Esophagus (tissue), 2 donors: ENCODE results near the gene ZBBX. TPM values are rescaled to one million over a fixed set of nuclear protein-coding genes. Genes with fewer than 3 reads are reported as not detected.
"Not testable (repeated sequence)": the region's sequence is repeated elsewhere in the genome, so short reads cannot be mapped to it uniquely, and the experiment has no call there.

Experiments
- H3K27ac ChIP-seq, 2 donors: one replicate each; pipeline ENCODE4 v1.5.1; 2013; ENCODE audit warnings: low read depth in 2 of 2, mild to moderate bottlenecking in 2 of 2, inconsistent platforms in 1 of 2, low read length in 1 of 2, moderate library complexity in 1 of 2
- H3K27me3 ChIP-seq, 2 donors: one replicate each; pipeline ENCODE4 v1.6.1; 2013; ENCODE audit warnings: low read length in 2 of 2, control low read depth in 1 of 2, mild to moderate bottlenecking in 1 of 2; ENCODE audit not compliant: insufficient read depth in 2 of 2, control insufficient read depth in 1 of 2
- H3K36me3 ChIP-seq, 2 donors: one replicate each; pipeline ENCODE4 v1.6.1; 2013; ENCODE audit warnings: low read length in 1 of 2; ENCODE audit not compliant: control insufficient read depth in 2 of 2, insufficient read depth in 2 of 2
- H3K4me1 ChIP-seq, 2 donors: one replicate each; pipeline ENCODE4 v1.6.1; 2013; ENCODE audit warnings: low read length in 1 of 2; ENCODE audit not compliant: control insufficient read depth in 2 of 2, insufficient read depth in 2 of 2
- H3K4me3 ChIP-seq, 2 donors: one replicate each; pipeline ENCODE4 v1.5.1; 2013; ENCODE audit warnings: low read length in 2 of 2, mild to moderate bottlenecking in 2 of 2, low read depth in 1 of 2, moderate library complexity in 1 of 2
- H3K9me3 ChIP-seq, 2 donors: one replicate each; pipeline ENCODE4 v1.6.1; 2013; ENCODE audit warnings: mild to moderate bottlenecking in 2 of 2, low read depth in 1 of 2, low read length in 1 of 2, moderate library complexity in 1 of 2; ENCODE audit not compliant: control insufficient read depth in 2 of 2, insufficient read depth in 1 of 2
- WGBS, 2 donors: extraction: QIAGEN DNeasy Blood & Tissue Kit; methylation state at CpG; one replicate each; pipeline ENCODE4 v1.1.7; 2013; 5-methylcytosine and 5-hydroxymethylcytosine counted together
- polyA plus RNA-seq, 2 donors: library from polyadenylated mRNA; stranded (reverse); fragments of 200-250 nt; gene quantifications; one replicate each; pipeline ENCODE4 v1.2.3, GENCODE V29; 2013
- donor health status: healthy with polysubstance abuse.
- donor health status: Bipolar disorder and iron deficiency.

Gene ZBBX
- polyA plus RNA-seq = not detected

GRCh38 chr3:167380004-167380689 lies at the start of gene ZBBX:
Gene ZBBX, minus strand, starts transcription at chr3:167380297. Its CDS starts 7,396 bp downstream, at chr3:167372901.
- no peaks in the 10 kb centered on the region for H3K9me3 ChIP-seq
- peak within 1 kb of the TSS; percentile 40 to 44 for H3K4me3 ChIP-seq
- no peaks in the 10 kb centered on the region for H3K36me3 ChIP-seq
- no peak within 1 kb of the TSS for H3K27ac ChIP-seq
- H3K27me3 ChIP-seq = no peaks in the 10 kb centered on the region
- H3K4me1 ChIP-seq = peaks cover 2 to 5% of the 10 kb centered on the region in 2 donors
- 2% methylated on average over 28 of the region's 28 CpGs for WGBS, 2 donors

GRCh38 chr3:167426962-167427361 lies 46.9 kb upstream of the ZBBX start:
- H3K27ac ChIP-seq, H3K36me3 ChIP-seq, H3K4me3 ChIP-seq, H3K4me1 ChIP-seq, H3K27me3 ChIP-seq, H3K9me3 ChIP-seq: not testable (repeated sequence)
- 89 to 90% methylated on average over 3 of the region's 3 CpGs for WGBS, 2 donors

DNA sequence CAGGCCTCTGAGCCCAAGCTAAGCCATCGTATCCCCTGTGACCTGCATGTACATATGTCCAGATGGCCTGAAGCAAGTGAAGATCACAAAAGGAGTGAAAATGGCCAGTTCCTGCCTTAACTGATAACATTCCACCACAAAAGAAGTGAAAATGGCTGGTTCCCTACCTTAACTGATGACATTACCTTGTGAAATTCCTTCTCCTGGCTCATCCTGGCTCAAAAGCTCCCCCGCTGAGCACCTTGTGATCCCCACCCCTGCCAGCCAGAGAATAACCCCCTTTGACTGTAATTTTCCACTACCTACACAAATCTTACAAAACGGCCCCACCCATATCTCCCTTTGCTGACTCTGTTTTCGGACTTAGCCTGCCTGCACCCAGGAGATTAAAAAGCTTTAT lies 42.3 kb upstream of the ZBBX start:
- H3K27ac ChIP-seq, H3K9me3 ChIP-seq, H3K36me3 ChIP-seq, H3K27me3 ChIP-seq, H3K4me3 ChIP-seq, H3K4me1 ChIP-seq: not testable (repeated sequence)
- WGBS, 2 donors = 85% methylated on average over 4 of the region's 4 CpGs

- no peak overlapping the region for H3K4me3 ChIP-seq
- no peaks in the 10 kb centered on the region for H3K36me3 ChIP-seq
- no peak overlapping the region for H3K27ac ChIP-seq
- WGBS, 2 donors = 63 to 81% methylated on average over 1 of the region's 1 CpG
- no peaks in the 10 kb centered on the region for H3K4me1 ChIP-seq
- no peaks in the 10 kb centered on the region for H3K9me3 ChIP-seq
- H3K27me3 ChIP-seq = no peaks in the 10 kb centered on the region
Measured at GRCh38 chr3:167409611-167410010, 29.5 kb upstream of the ZBBX start.

DNA sequence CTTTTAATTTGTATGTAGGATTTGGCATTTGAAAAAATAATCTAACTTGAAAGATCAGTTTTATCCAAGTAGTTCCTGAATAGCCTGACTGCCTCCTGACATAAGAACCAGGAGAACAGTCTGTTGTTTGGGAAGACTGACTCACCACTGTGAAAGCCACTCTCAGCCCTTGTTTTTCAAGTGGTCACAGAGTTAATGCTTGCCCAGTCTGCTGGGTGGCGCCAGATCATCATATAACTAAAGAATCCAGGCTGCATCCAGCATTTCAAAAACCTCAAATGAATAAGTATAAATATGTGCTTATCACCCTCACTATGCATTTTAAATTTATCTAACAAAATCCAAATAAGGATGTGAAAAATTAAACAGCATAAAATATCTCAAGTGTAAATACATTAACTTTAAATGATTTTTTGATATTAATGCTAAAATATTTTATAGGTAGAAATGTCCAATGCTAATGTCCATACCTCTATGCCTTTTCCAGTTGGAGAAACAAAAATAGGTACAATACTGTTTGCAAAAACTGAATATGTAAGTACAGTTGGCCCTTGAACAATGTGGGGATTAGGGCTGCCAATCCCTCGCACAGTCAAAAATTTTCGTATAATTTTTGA lies 26.9 kb upstream of the ZBBX start:
- H3K27me3 ChIP-seq = no peaks in the 10 kb centered on the region
- WGBS, 2 donors = 53 to 64% methylated on average over 3 of the region's 3 CpGs
- no peaks in the 10 kb centered on the region for H3K4me1 ChIP-seq
- no peak overlapping the region for H3K4me3 ChIP-seq
- no peak overlapping the region for H3K27ac ChIP-seq
- no peaks in the 10 kb centered on the region for H3K36me3 ChIP-seq
- H3K9me3 ChIP-seq = no peaks in the 10 kb centered on the region

- 30 to 40% methylated on average over 1 of the region's 1 CpG for WGBS, 2 donors
- Histone ChIP-seq H3K27me3 (no peaks in the 10 kb centered on the region), H3K4me1 (no peaks in the 10 kb centered on the region), H3K36me3 (no peaks in the 10 kb centered on the region), H3K27ac (no peak overlapping the region), H3K9me3 (no peaks in the 10 kb centered on the region), H3K4me3 (no peak overlapping the region)
Measured at GRCh38 chr3:167397826-167398225, 17.7 kb upstream of the ZBBX start.

- WGBS, 2 donors = 83 to 85% methylated on average over 2 of the region's 2 CpGs
- no peaks in the 10 kb centered on the region for H3K4me1 ChIP-seq
- no peaks in the 10 kb centered on the region for H3K9me3 ChIP-seq
- no peak overlapping the region for H3K4me3 ChIP-seq
- H3K36me3 ChIP-seq = no peaks in the 10 kb centered on the region
- H3K27ac ChIP-seq = no peak overlapping the region
- H3K27me3 ChIP-seq = no peaks in the 10 kb centered on the region
Measured at GRCh38 chr3:167396075-167396474, 16.0 kb upstream of the ZBBX start.

DNA sequence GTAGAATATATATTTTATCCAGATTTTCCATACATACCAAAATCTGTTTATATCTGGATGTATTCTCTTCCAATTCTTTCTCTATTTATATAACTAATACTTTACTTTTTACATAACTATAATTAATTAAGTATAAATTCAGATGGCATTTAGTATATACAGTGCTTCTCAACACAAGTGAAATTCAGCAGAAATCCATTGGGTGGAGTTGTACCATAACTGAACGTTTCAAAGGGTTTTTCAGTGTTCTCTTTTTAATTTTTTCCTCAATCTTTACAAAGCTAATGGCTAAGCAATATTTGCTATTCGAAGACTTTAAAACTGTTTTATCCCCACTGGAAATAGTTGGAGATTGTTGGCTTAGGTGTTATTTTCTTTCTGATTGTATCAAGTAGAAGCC lies 13.9 kb upstream of the ZBBX start:
- no peaks in the 10 kb centered on the region for H3K4me1 ChIP-seq
- no peaks in the 10 kb centered on the region for H3K36me3 ChIP-seq
- H3K9me3 ChIP-seq = no peaks in the 10 kb centered on the region
- 27 to 31% methylated on average over 2 of the region's 2 CpGs for WGBS, 2 donors
- no peaks in the 10 kb centered on the region for H3K27me3 ChIP-seq
- no peak overlapping the region for H3K4me3 ChIP-seq
- H3K27ac ChIP-seq = no peak overlapping the region

GRCh38 chr3:167382155-167382554 lies 2.1 kb upstream of the ZBBX start:
- H3K9me3 ChIP-seq = no peaks in the 10 kb centered on the region
- 82 to 90% methylated on average over 3 of the region's 3 CpGs for WGBS, 2 donors

DNA sequence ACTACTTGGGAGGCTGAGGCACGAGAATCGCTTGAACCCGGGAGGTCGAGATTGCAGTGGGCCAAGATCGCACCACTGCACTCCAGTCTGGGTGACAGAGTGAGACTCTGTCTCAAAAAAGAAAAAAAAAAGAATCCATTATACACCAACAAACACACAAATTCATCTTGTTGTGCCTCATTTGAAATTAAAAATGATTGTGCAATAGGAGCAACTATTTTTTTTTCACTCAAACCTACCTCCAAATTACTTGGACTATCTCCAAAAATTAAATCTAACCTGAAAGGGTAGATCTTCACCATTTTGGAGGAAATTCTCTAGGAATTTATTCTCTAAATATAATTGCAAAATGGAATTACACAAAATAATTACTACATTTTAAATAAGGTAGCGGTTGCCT lies 4.6 kb downstream of the ZBBX start:
- Histone ChIP-seq H3K9me3 (no peaks in the 10 kb centered on the region), H3K27ac (no peak overlapping the region), H3K27me3 (no peaks in the 10 kb centered on the region), H3K36me3 (no peaks in the 10 kb centered on the region), H3K4me3 (no peak overlapping the region), H3K4me1 (peaks cover 2 to 5% of the 10 kb centered on the region in 2 donors)
- 89 to 96% methylated on average over 6 of the region's 6 CpGs for WGBS, 2 donors

More at GRCh38 chr3:167382155-167382554, 2.1 kb upstream of the ZBBX start:
- no peak overlapping the region for H3K4me3 ChIP-seq
- H3K36me3 ChIP-seq = no peaks in the 10 kb centered on the region
- peaks cover 2 to 5% of the 10 kb centered on the region in 2 donors for H3K4me1 ChIP-seq
- no peaks in the 10 kb centered on the region for H3K27me3 ChIP-seq
- no peak overlapping the region for H3K27ac ChIP-seq
